Naive thymus-derived CD4-positive, alpha-beta T cell (primary cell): ENCODE data around the gene PIK3CA. TPM values are rescaled to one million over a fixed set of nuclear protein-coding genes. Genes with fewer than 3 reads are reported as not detected.

Experiments used
- polyA plus RNA-seq, 2 donors: library from polyadenylated mRNA; unstranded; fragments of 300-500 nt; fragmentation: Illumina TruSeq; gene quantifications; one replicate each; pipeline ENCODE4 v1.2.3, GENCODE V29; 2021
- total RNA-seq, 6 experiments: library from RNA in 5 of 6; stranded (reverse) in 5 of 6; gene quantifications; 1 replicate in 5 of 6; 2 replicates in 1 of 6; pipeline ENCODE4 v1.2.3 and lab custom pipeline; 2021 to 2026

Gene PIK3CA
- total and polyA plus RNA-seq, 7 experiments from 2014 or later: 16.7 to 58.1 (median 34.3) TPM

Other genes with a start within 250 kb of the PIK3CA start
- gene ZMAT3, start 76.5 kb upstream of the PIK3CA start, total RNA-seq: 10 to 100 TPM; 20.6 to 23.7 (median 21.7) TPM
- 10 to 100 TPM; 16.7 to 26.0 TPM for gene ZMAT3, start 76.5 kb upstream of the PIK3CA start, polyA plus RNA-seq
- 1 to 10 TPM in 3 of 5 experiments, under 1 TPM in 2; 0.61 to 1.6 (median 1.2) TPM for gene KCNMB3, start 102.8 kb downstream of the PIK3CA start, total RNA-seq
- under 1 TPM; 0.23 to 0.33 TPM for gene KCNMB3, start 102.8 kb downstream of the PIK3CA start, polyA plus RNA-seq
- 10 to 100 TPM; 33.1 to 74.9 (median 46.0) TPM for gene ZNF639, start 174.7 kb downstream of the PIK3CA start, total RNA-seq
- gene ZNF639, start 174.7 kb downstream of the PIK3CA start, polyA plus RNA-seq: 10 to 100 TPM; 61.0 to 63.4 TPM
- gene MFN1, start 199.4 kb downstream of the PIK3CA start, total RNA-seq: 10 to 100 TPM; 32.2 to 58.1 (median 40.3) TPM
- gene MFN1, start 199.4 kb downstream of the PIK3CA start, polyA plus RNA-seq: 10 to 100 TPM in 1 of 2 donors, 1 to 10 TPM in 1; 7.4 to 11.0 TPM